ENCODE data around the gene AK5. TPM values are rescaled to one million over a fixed set of nuclear protein-coding genes. Genes with fewer than 3 reads are reported as not detected.

The AK5 gene
- total and polyA plus RNA-seq, 12 donors = 0.25 to 1.7 (median 0.87) TPM

GRCh38 chr1:77475641-77476040 is 193.8 kb downstream of the AK5 start:
- intact Hi-C loops (cut with DNase I) = no loop called here
- Histone ChIP-seq H3K4me3 (no peak overlapping the region), H3K36me3 (no peaks in the 10 kb centered on the region), H3K9me3 (no peaks in the 10 kb centered on the region), H3K27ac (no peak overlapping the region), H3K4me1 (no peaks in the 10 kb centered on the region), H3K27me3 (peaks cover 0 to 11% (median 3%) of the 10 kb centered on the region in 7 donors)
- no peak for TF ChIP-seq CTCF (IDR thresholded peaks at IDR 0.05)
- ATAC-seq = no peak
- no peak for DNase-seq
- WGBS, 2 donors = 39 to 50% methylated on average over 1 of the region's 1 CpG

- no peak for TF ChIP-seq CTCF (IDR thresholded peaks at IDR 0.05)
- 76 to 80% methylated on average over 7 of the region's 7 CpGs for WGBS, 2 donors
- intact Hi-C loops (cut with DNase I) = no loop called here
- Histone ChIP-seq H3K4me3 (no peak overlapping the region), H3K4me1 (no peaks in the 10 kb centered on the region), H3K36me3 (no peaks in the 10 kb centered on the region), H3K27ac (no peak overlapping the region), H3K9me3 (no peaks in the 10 kb centered on the region), H3K27me3 (peaks cover 0 to 11% (median 3%) of the 10 kb centered on the region in 7 donors)
- no peak for DNase-seq
- no peak for ATAC-seq
Observed at GRCh38 chr1:77476475-77476874, 194.7 kb downstream of the AK5 start.

DNA sequence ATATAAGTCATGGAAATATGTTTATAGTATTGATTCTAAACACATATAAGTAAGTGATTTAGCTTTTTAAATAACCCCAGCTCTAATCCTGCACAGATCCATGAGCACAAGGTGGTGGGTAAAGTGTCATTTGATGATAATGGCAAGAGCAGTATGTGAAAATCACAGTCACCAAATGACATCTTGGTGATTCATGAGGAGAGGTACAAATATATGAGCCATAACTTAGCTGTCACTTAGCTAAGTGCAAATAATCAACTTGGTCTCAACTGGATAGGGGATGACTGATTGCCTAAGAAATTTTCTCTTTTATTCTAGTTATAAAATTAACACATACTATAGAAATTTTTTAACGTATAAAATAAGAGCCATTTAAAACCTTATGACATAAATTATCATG is 202.5 kb downstream of the AK5 start:
- Histone ChIP-seq H3K36me3 (no peaks in the 10 kb centered on the region), H3K4me3 (no peak overlapping the region), H3K27ac (no peak overlapping the region), H3K9me3 (no peaks in the 10 kb centered on the region), H3K27me3 (peaks cover 0 to 4% (median 0%) of the 10 kb centered on the region in 7 donors), H3K4me1 (no peaks in the 10 kb centered on the region)
- intact Hi-C loops (cut with DNase I) = no loop called here
- DNase-seq (no peak), ATAC-seq (no peak)
- 84 to 91% methylated on average over 1 of the region's 1 CpG for WGBS, 2 donors
- TF ChIP-seq CTCF (IDR thresholded peaks at IDR 0.05) = no peak

DNA sequence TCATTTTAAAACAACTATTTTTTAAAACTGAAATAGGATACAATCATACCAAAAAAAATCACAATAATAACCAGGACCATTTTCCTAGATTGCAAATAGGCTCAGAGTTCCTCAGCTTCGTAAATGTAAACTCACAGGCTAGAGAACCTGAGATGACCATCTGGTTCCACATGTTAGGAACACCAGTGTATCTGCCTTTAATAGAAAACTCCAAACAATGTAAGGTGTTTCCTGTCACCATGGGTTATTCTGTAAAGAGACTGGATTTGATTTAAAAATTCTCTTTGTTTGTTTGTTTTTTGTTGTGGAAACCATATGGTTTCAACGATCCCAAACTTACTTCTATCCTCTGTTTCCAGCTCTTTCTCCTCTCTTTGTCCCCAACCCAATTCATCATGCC is 203.1 kb downstream of the AK5 start:
- TF ChIP-seq CTCF (IDR thresholded peaks at IDR 0.05) = no peak
- Histone ChIP-seq H3K36me3 (no peaks in the 10 kb centered on the region), H3K4me3 (no peak overlapping the region), H3K9me3 (no peaks in the 10 kb centered on the region), H3K4me1 (no peaks in the 10 kb centered on the region), H3K27me3 (peaks cover 0 to under 1% (median 0%) of the 10 kb centered on the region in 7 donors), H3K27ac (no peak overlapping the region)
- DNase-seq = no peak
- intact Hi-C loops (cut with DNase I) = no loop called here
- 61 to 66% methylated on average over 2 of the region's 2 CpGs for WGBS, 2 donors
- ATAC-seq = no peak
